Prostate gland (tissue), 2 donors: ENCODE data around the gene MICAL3. TPM values are rescaled to one million over a fixed set of nuclear protein-coding genes. Genes with fewer than 3 reads are reported as not detected.

Experiments used
- DNase-seq: peaks from one replicate; pipeline ENCODE4 v3.0.0-alpha.2; 2019; ENCODE audit warnings: low spot score
- H3K27ac ChIP-seq, 2 donors: fragments of 200-600 bp; sonication (generic); 2 replicates each; pipeline ENCODE4 v1.5.1; 2017 to 2019
- H3K27me3 ChIP-seq: fragments of 200-600 bp; sonication (generic); replicated peaks from 2 replicates; pipeline ENCODE4 v1.5.1; 2019; ENCODE audit not compliant: insufficient read depth
- H3K36me3 ChIP-seq, 2 donors: fragments of 200-600 bp; sonication (generic); 1 replicate in 1 of 2; 2 replicates in 1 of 2; pipeline versions ENCODE4 v1.5.1 to v1.8.1; 2017 to 2019
- H3K4me1 ChIP-seq: fragments of 200-600 bp; sonication (generic); replicated peaks from 2 replicates; pipeline ENCODE4 v1.5.1; 2019
- H3K4me3 ChIP-seq, 2 donors: fragments of 200-600 bp; sonication (generic); 2 replicates each; pipeline ENCODE4 v1.5.1; 2017 to 2019
- H3K9me3 ChIP-seq: fragments of 200-600 bp; sonication (generic); 2 replicates; pipeline ENCODE4 v1.5.1; 2017
- POLR2A ChIP-seq: fragments of 450-650 bp; IDR thresholded peaks from one replicate; pipeline ENCODE4 v1.6.1; 2016; ENCODE audit warnings: antibody characterized with exemption, mild to moderate bottlenecking
- POLR2AphosphoS5 ChIP-seq: sonication (generic); formaldehyde crosslinking; IDR thresholded peaks from one replicate; pipeline ENCODE4 v1.6.1; 2017; ENCODE audit warnings: antibody characterized with exemption
- WGBS: methylation state at CpG from one replicate; pipeline ENCODE4 v1.1.5; 2018; 5-methylcytosine and 5-hydroxymethylcytosine counted together
- intact Hi-C: fragments of 100-400 bp; cut with DNase I; formaldehyde crosslinking; loops from one replicate; pipeline ENCODE4 v1.14.2; 2022
- total RNA-seq, 2 donors: library from RNA; depleted of rRNA; stranded (reverse); fragments of >200 nt; gene quantifications; one replicate each; pipeline ENCODE4 v1.1.0, GENCODE V29; 2016
- TF ChIP-seq, protein P1 (sequence below), 4 experiments: fragments of 200-600 bp in 2 of 4; fragments of 450-650 bp in 2 of 4; sonication (generic) in 2 of 4; IDR thresholded peaks; 1 replicate in 3 of 4; 2 replicates in 1 of 4; pipeline ENCODE4 v1.5.1; 2016 to 2019; ENCODE audit warnings: antibody characterized with exemption in 4 of 4, mild to moderate bottlenecking in 2 of 4, moderate library complexity in 2 of 4

The MICAL3 gene
- total RNA-seq, 2 donors from 2014 or later: 58.6 to 78.7 TPM

GRCh38 chr22:18001040-18001893, 23.1 kb downstream of the MICAL3 start:
- intact Hi-C loops: loop anchor here (1.0 to 2.0 kb wide), 3 partner anchors 23 to 90 kb away; partner anchors contain the start of genes MICAL3 and PEX26

DNA sequence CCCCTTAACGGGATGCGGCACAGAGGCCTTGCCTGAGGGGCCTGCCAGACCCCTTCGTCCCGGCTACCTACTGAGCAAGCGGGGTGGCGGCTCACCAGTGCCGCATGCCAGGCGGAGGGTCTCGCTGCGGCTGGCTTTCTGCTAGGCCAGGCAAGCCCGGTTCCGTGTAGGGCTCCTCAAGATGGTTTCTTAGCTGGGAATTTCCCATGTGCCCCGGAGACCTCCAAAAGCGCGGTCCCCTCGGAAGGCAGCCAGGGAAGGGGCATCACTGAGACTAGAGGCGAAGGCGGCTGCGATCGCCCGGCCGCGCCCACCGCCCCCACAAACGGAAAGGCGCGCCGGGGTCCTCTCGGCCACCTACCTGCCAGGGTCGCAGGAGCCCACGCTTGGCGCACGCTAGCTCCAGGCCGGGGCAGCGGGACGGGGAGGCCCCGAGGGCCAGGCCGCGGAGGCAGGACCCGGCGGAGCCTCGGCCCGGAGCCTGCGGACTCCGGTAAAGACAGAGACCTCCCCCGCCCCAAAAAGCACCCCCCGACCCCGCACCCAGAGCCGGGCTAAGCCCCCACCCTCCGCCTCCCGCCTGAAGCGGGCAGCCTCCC, 23.8 kb downstream of the MICAL3 start:
- Histone ChIP-seq H3K9me3 (no peaks in the 10 kb centered on the region), H3K27ac (peak overlapping the region; percentile 88 to 89), H3K27me3 (no peaks in the 10 kb centered on the region), H3K4me3 (peak overlapping the region; percentile 81 to 91), H3K4me1 (peaks cover 3% of the 10 kb centered on the region), H3K36me3 (no peaks in the 10 kb centered on the region)
- TF ChIP-seq POLR2AphosphoS5: no peak
- no peak for TF ChIP-seq POLR2A
- TF ChIP-seq, protein P1, sequence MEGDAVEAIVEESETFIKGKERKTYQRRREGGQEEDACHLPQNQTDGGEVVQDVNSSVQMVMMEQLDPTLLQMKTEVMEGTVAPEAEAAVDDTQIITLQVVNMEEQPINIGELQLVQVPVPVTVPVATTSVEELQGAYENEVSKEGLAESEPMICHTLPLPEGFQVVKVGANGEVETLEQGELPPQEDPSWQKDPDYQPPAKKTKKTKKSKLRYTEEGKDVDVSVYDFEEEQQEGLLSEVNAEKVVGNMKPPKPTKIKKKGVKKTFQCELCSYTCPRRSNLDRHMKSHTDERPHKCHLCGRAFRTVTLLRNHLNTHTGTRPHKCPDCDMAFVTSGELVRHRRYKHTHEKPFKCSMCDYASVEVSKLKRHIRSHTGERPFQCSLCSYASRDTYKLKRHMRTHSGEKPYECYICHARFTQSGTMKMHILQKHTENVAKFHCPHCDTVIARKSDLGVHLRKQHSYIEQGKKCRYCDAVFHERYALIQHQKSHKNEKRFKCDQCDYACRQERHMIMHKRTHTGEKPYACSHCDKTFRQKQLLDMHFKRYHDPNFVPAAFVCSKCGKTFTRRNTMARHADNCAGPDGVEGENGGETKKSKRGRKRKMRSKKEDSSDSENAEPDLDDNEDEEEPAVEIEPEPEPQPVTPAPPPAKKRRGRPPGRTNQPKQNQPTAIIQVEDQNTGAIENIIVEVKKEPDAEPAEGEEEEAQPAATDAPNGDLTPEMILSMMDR (IDR thresholded peaks at IDR 0.05): no peak
- intact Hi-C loops: loop anchor here (1.0 to 2.0 kb wide), 3 partner anchors 24 to 90 kb away; partner anchors contain the start of genes MICAL3 and PEX26
- DNase-seq: peak; percentile 18
- under 1% methylated on average over 29 of the region's 52 CpGs for WGBS

More at GRCh38 chr22:18001040-18001893, 23.1 kb downstream of the MICAL3 start:
- no peaks in the 10 kb centered on the region for H3K9me3 ChIP-seq
- peak; percentile 85 for DNase-seq
- H3K4me1 ChIP-seq: peaks cover 3% of the 10 kb centered on the region
- WGBS: under 1% methylated on average over 31 of the region's 96 CpGs
- H3K27ac ChIP-seq: peak overlapping the region; percentile 88 to 89
- no peaks in the 10 kb centered on the region for H3K27me3 ChIP-seq
- TF ChIP-seq POLR2AphosphoS5 (peak; percentile 87), POLR2A (peak; percentile 75)
- TF ChIP-seq, protein P1 (IDR thresholded peaks at IDR 0.05): peak in 3 of 4 experiments; percentile 49 to 60 (median 59)
- H3K36me3 ChIP-seq: no peaks in the 10 kb centered on the region
- peak overlapping the region; percentile 81 to 91 for H3K4me3 ChIP-seq

GRCh38 chr22:17999851-18000250, 24.5 kb downstream of the MICAL3 start:
- Histone ChIP-seq H3K27me3 (no peaks in the 10 kb centered on the region), H3K36me3 (no peaks in the 10 kb centered on the region), H3K4me1 (peaks cover 3% of the 10 kb centered on the region), H3K4me3 (peak overlapping the region in 1 of 2 donors; percentile 91), H3K27ac (peak overlapping the region in 1 of 2 donors; percentile 88), H3K9me3 (no peaks in the 10 kb centered on the region)
- intact Hi-C loops: loop anchor here (2.0 kb wide), 2 partner anchors 77 to 89 kb away; partner anchors contain the start of gene PEX26
- DNase-seq: no peak
- TF ChIP-seq, protein P1 (IDR thresholded peaks at IDR 0.05): no peak
- no peak for TF ChIP-seq POLR2A
- no peak for TF ChIP-seq POLR2AphosphoS5
- WGBS: 37% methylated on average over 8 of the region's 8 CpGs

- no peaks in the 10 kb centered on the region for H3K9me3 ChIP-seq
- H3K4me3 ChIP-seq: no peak overlapping the region
- WGBS: 90% methylated on average over 6 of the region's 6 CpGs
- DNase-seq: no peak
- H3K27ac ChIP-seq: no peak overlapping the region
- H3K27me3 ChIP-seq: no peaks in the 10 kb centered on the region
- H3K36me3 ChIP-seq: no peaks in the 10 kb centered on the region
- peaks cover 3% of the 10 kb centered on the region for H3K4me1 ChIP-seq
- TF ChIP-seq, protein P1 (IDR thresholded peaks at IDR 0.05): no peak
- TF ChIP-seq POLR2A (no peak), POLR2AphosphoS5 (no peak)
- intact Hi-C loops: no loop called here
Observed at GRCh38 chr22:17998913-17999312, 25.4 kb downstream of the MICAL3 start.
